KMS-11 (cell line): Measurements from ENCODE around the gene NTMT2.

Experiments
- H2AFZ ChIP-seq: fragments of 200-600 bp; sonication (generic); 2 replicates; pipeline ENCODE4 v1.6.1; 2016; ENCODE audit warnings: antibody characterized with exemption, mixed run types, low read depth
- H3K27ac ChIP-seq: fragments of 200-600 bp; sonication (generic); 2 replicates; pipeline ENCODE4 v1.6.1; 2016; ENCODE audit warnings: mild to moderate bottlenecking, mixed run types
- H3K27me3 ChIP-seq: fragments of 200-600 bp; sonication (generic); 2 replicates; pipeline ENCODE4 v1.6.1; 2017; ENCODE audit warnings: mild to moderate bottlenecking, low read depth, mixed run types, moderate library complexity; ENCODE audit not compliant: insufficient read depth
- H3K36me3 ChIP-seq: fragments of 200-600 bp; sonication (generic); 2 replicates; pipeline ENCODE4 v1.6.1; 2017; ENCODE audit warnings: mild to moderate bottlenecking, mixed run types; ENCODE audit not compliant: insufficient read depth
- H3K4me1 ChIP-seq: fragments of 200-600 bp; sonication (generic); 2 replicates; pipeline ENCODE4 v1.6.1; 2016; ENCODE audit warnings: mild to moderate bottlenecking, low read depth, mixed run types; ENCODE audit not compliant: poor library complexity, severe bottlenecking
- H3K4me2 ChIP-seq: fragments of 200-600 bp; sonication (generic); 2 replicates; pipeline ENCODE4 v1.7.0; 2016; ENCODE audit warnings: mild to moderate bottlenecking, mixed run types
- H3K4me3 ChIP-seq: fragments of 200-600 bp; sonication (generic); IDR thresholded peaks from 2 replicates; pipeline ENCODE4 v1.6.1; 2017; ENCODE audit warnings: low read depth, low read length, mixed read lengths; ENCODE audit not compliant: insufficient read depth
- H3K79me2 ChIP-seq: fragments of 200-600 bp; sonication (generic); 2 replicates; pipeline ENCODE4 v1.6.1; 2016; ENCODE audit warnings: low read depth, mixed run types; ENCODE audit not compliant: insufficient read depth
- H3K9ac ChIP-seq: fragments of 200-600 bp; sonication (generic); 2 replicates; pipeline ENCODE4 v1.6.1; 2016; ENCODE audit warnings: mild to moderate bottlenecking, mixed run types
- H4K20me1 ChIP-seq: fragments of 200-600 bp; sonication (generic); 2 replicates; pipeline ENCODE4 v1.6.1; 2016; ENCODE audit warnings: mild to moderate bottlenecking, mixed run types; ENCODE audit not compliant: insufficient read depth
- TF ChIP-seq, protein P1 (sequence below): fragments of 200-600 bp; sonication (generic); conservative IDR thresholded peaks from 2 replicates; pipeline ENCODE4 v1.6.1; 2017; ENCODE audit warnings: low read depth, mild to moderate bottlenecking, antibody characterized with exemption, low read length, moderate library complexity, mixed read lengths

NTMT2 gene

GRCh38 chr1:170192546-170192945 lies 46.8 kb downstream of the NTMT2 start:
- Histone ChIP-seq H3K4me1 (no peaks in the 10 kb centered on the region), H3K27me3 (no peaks in the 10 kb centered on the region), H3K79me2 (no peaks in the 10 kb centered on the region), H3K27ac (no peak overlapping the region), H2AFZ (no peak overlapping the region), H3K4me3 (no peak overlapping the region), H3K4me2 (no peak overlapping the region), H3K9ac (no peak overlapping the region), H4K20me1 (no peaks in the 10 kb centered on the region), H3K36me3 (no peaks in the 10 kb centered on the region)
- TF ChIP-seq, protein P1, sequence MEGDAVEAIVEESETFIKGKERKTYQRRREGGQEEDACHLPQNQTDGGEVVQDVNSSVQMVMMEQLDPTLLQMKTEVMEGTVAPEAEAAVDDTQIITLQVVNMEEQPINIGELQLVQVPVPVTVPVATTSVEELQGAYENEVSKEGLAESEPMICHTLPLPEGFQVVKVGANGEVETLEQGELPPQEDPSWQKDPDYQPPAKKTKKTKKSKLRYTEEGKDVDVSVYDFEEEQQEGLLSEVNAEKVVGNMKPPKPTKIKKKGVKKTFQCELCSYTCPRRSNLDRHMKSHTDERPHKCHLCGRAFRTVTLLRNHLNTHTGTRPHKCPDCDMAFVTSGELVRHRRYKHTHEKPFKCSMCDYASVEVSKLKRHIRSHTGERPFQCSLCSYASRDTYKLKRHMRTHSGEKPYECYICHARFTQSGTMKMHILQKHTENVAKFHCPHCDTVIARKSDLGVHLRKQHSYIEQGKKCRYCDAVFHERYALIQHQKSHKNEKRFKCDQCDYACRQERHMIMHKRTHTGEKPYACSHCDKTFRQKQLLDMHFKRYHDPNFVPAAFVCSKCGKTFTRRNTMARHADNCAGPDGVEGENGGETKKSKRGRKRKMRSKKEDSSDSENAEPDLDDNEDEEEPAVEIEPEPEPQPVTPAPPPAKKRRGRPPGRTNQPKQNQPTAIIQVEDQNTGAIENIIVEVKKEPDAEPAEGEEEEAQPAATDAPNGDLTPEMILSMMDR: no peak

DNA sequence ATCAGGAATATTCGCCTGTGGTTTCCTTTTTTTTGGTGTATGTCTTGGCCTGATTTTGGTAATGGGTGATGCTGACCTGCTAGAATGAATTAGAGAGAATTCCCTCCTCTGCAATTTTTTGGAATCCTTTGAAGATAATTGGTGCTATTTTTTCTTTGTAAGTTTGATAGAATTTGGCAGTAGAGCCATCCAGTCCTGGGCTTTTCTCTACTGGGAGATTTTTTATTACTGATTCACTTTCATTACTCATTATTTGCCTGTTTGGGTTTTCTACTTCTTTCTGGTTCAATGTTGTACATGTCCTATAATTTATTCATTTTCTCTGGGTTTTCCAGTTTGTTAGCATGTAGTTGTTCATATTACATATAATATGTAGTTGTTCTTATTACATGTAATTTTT lies 48.7 kb downstream of the NTMT2 start:
- Histone ChIP-seq H3K27me3 (no peaks in the 10 kb centered on the region), H3K9ac (no peak overlapping the region), H3K4me2 (no peak overlapping the region), H3K4me3 (no peak overlapping the region), H3K27ac (no peak overlapping the region), H2AFZ (no peak overlapping the region), H3K79me2 (no peaks in the 10 kb centered on the region), H4K20me1 (no peaks in the 10 kb centered on the region), H3K36me3 (no peaks in the 10 kb centered on the region), H3K4me1 (no peaks in the 10 kb centered on the region)
- TF ChIP-seq, protein P1: no peak

GRCh38 chr1:170196490-170197236 lies 50.9 kb downstream of the NTMT2 start:
- Histone ChIP-seq H4K20me1 (no peaks in the 10 kb centered on the region), H2AFZ (no peak overlapping the region), H3K27me3 (no peaks in the 10 kb centered on the region), H3K27ac (no peak overlapping the region), H3K4me1 (no peaks in the 10 kb centered on the region), H3K4me3 (no peak overlapping the region), H3K4me2 (no peak overlapping the region), H3K36me3 (no peaks in the 10 kb centered on the region), H3K79me2 (no peaks in the 10 kb centered on the region), H3K9ac (no peak overlapping the region)
- TF ChIP-seq, protein P1: no peak

GRCh38 chr1:170198090-170198489 lies 52.3 kb downstream of the NTMT2 start:
- TF ChIP-seq, protein P1: no peak
- no peak overlapping the region for H3K4me3 ChIP-seq
- no peaks in the 10 kb centered on the region for H3K4me1 ChIP-seq
- H3K4me2 ChIP-seq: no peak overlapping the region
- H3K27me3 ChIP-seq: no peaks in the 10 kb centered on the region
- no peaks in the 10 kb centered on the region for H4K20me1 ChIP-seq
- no peaks in the 10 kb centered on the region for H3K79me2 ChIP-seq
- no peaks in the 10 kb centered on the region for H3K36me3 ChIP-seq
- no peak overlapping the region for H3K27ac ChIP-seq
- no peak overlapping the region for H3K9ac ChIP-seq
- H2AFZ ChIP-seq: no peak overlapping the region
